IMR-90 (cell line): ENCODE results near the gene FUT8.

Experiments used
- BHLHE40 ChIP-seq: fragments of 150-350 bp; IDR thresholded peaks from 2 replicates; pipeline ENCODE4 v1.6.1; 2016; ENCODE audit warnings: mild to moderate bottlenecking, low read depth, low read length
- POLR2A ChIP-seq: IDR thresholded peaks from 2 replicates; pipeline ENCODE4 v1.6.1; 2012; ENCODE audit warnings: mild to moderate bottlenecking, low read depth, low read length
- RFX5 ChIP-seq: IDR thresholded peaks from 2 replicates; pipeline ENCODE4 v1.8.0; 2012; ENCODE audit warnings: low read depth, mild to moderate bottlenecking, low read length, moderate library complexity
- TF ChIP-seq, protein P1 (sequence below): conservative IDR thresholded peaks from 2 replicates; pipeline ENCODE4 v1.5.1; 2012; ENCODE audit warnings: mild to moderate bottlenecking, low read depth, low read length, improper control_type of control experiment

DNA sequence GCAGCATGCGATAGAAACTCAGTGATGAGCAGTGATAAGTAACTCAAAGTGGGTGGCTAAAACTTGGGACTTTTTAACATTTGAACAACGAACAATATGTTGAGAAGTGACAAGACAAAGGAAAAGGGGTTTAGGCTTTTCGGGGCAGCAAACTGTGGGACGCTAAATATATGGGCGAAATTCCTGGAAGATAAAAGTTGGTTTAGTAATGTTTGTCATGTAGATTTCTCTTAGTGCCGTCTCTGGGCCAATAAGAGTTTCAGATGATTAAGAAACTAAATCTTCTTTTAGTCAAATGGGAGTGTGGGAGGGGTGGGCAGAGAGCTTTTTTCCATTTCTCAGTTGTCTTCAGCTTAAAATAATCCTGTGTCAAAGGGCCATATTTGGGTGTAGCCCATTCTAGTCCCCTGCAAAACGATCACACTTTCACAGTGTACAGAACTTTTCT is 41.7 kb upstream of the FUT8 start:
- TF ChIP-seq, protein P1, sequence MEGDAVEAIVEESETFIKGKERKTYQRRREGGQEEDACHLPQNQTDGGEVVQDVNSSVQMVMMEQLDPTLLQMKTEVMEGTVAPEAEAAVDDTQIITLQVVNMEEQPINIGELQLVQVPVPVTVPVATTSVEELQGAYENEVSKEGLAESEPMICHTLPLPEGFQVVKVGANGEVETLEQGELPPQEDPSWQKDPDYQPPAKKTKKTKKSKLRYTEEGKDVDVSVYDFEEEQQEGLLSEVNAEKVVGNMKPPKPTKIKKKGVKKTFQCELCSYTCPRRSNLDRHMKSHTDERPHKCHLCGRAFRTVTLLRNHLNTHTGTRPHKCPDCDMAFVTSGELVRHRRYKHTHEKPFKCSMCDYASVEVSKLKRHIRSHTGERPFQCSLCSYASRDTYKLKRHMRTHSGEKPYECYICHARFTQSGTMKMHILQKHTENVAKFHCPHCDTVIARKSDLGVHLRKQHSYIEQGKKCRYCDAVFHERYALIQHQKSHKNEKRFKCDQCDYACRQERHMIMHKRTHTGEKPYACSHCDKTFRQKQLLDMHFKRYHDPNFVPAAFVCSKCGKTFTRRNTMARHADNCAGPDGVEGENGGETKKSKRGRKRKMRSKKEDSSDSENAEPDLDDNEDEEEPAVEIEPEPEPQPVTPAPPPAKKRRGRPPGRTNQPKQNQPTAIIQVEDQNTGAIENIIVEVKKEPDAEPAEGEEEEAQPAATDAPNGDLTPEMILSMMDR, result no peak
- TF ChIP-seq POLR2A (no peak), BHLHE40 (no peak), RFX5 (no peak)
